GM23338 (cell line): Measurements from ENCODE around the gene SGMS2.

Experiments used
- EZH2 ChIP-seq: fragments of 200-600 bp; sonication (generic); IDR thresholded peaks from one replicate; pipeline ENCODE4 v1.8.0; 2017; ENCODE audit warnings: antibody characterized with exemption, mild to moderate bottlenecking, low read depth; ENCODE audit not compliant: unreplicated experiment
- TF ChIP-seq, protein P1 (sequence below), 2 experiments: fragments of 200-600 bp in 1 of 2; sonication (generic) in 1 of 2; conservative IDR thresholded peaks; 2 replicates each; pipeline versions ENCODE4 v1.5.1 to v1.6.1; 2016 to 2017; ENCODE audit warnings: antibody characterized with exemption in 2 of 2, low read depth in 2 of 2, mild to moderate bottlenecking in 2 of 2, moderate library complexity in 1 of 2
- TF ChIP-seq, protein P2 (sequence below): IDR thresholded peaks from one replicate; pipeline ENCODE4 v1.6.1; 2018; ENCODE audit warnings: antibody characterized with exemption; ENCODE audit not compliant: unreplicated experiment

DNA sequence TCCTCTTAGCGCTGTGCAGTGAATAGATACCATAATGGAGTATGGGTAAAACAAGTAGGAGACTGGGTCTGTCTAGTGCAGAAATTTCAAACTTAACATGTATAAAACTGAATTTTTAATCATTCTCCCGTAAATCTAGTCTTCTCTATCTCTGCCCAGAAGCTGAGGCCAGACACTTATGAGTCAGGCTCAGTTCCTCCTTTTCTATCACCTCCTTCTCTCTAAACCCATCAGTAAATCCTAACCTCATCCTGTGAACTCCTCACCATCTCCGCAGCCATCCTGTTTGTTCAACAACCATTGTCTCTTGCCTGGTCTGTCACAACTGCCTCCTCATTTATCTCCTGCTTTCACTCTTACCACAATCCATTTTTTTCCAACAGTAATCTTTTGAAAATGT is 19.8 kb upstream of the SGMS2 start:
- no peak for TF ChIP-seq EZH2
- TF ChIP-seq, protein P1, sequence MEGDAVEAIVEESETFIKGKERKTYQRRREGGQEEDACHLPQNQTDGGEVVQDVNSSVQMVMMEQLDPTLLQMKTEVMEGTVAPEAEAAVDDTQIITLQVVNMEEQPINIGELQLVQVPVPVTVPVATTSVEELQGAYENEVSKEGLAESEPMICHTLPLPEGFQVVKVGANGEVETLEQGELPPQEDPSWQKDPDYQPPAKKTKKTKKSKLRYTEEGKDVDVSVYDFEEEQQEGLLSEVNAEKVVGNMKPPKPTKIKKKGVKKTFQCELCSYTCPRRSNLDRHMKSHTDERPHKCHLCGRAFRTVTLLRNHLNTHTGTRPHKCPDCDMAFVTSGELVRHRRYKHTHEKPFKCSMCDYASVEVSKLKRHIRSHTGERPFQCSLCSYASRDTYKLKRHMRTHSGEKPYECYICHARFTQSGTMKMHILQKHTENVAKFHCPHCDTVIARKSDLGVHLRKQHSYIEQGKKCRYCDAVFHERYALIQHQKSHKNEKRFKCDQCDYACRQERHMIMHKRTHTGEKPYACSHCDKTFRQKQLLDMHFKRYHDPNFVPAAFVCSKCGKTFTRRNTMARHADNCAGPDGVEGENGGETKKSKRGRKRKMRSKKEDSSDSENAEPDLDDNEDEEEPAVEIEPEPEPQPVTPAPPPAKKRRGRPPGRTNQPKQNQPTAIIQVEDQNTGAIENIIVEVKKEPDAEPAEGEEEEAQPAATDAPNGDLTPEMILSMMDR (conservative IDR thresholded peaks at IDR 0.05; ENCODE audit: low read depth in 2 of 2), result no peak
- TF ChIP-seq, protein P2, sequence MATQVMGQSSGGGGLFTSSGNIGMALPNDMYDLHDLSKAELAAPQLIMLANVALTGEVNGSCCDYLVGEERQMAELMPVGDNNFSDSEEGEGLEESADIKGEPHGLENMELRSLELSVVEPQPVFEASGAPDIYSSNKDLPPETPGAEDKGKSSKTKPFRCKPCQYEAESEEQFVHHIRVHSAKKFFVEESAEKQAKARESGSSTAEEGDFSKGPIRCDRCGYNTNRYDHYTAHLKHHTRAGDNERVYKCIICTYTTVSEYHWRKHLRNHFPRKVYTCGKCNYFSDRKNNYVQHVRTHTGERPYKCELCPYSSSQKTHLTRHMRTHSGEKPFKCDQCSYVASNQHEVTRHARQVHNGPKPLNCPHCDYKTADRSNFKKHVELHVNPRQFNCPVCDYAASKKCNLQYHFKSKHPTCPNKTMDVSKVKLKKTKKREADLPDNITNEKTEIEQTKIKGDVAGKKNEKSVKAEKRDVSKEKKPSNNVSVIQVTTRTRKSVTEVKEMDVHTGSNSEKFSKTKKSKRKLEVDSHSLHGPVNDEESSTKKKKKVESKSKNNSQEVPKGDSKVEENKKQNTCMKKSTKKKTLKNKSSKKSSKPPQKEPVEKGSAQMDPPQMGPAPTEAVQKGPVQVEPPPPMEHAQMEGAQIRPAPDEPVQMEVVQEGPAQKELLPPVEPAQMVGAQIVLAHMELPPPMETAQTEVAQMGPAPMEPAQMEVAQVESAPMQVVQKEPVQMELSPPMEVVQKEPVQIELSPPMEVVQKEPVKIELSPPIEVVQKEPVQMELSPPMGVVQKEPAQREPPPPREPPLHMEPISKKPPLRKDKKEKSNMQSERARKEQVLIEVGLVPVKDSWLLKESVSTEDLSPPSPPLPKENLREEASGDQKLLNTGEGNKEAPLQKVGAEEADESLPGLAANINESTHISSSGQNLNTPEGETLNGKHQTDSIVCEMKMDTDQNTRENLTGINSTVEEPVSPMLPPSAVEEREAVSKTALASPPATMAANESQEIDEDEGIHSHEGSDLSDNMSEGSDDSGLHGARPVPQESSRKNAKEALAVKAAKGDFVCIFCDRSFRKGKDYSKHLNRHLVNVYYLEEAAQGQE, result no peak
